ENCODE results near the gene UTS2B.

The UTS2B gene

DNA sequence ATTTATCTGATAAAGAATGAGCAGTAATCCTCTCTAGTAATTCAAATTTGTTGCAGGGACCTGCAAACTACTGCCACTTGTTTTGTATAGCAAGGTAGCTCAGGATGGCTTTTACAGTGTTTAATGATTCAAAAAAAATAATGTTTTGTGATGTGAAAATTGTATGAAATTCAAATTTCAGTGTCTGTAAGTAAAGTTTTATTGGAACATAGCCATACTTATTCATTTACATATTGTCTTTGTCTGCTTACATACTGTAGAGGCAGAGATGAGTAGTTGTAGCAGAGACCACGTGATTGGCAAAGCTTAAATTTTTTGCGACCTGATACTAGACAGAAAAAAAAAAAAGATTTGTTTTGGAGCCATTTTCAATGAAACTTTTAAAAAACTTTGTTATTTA lies 6.5 kb upstream of the UTS2B start:
- Histone ChIP-seq H3K9ac (ENCODE audit: low read length) (no peak overlapping the region), H3K27ac (ENCODE audit: low read depth, low read length) (no peak overlapping the region), H3K4me3 (ENCODE audit: low read depth in 1 of 2, low read length in 2 of 2) (no peak overlapping the region), H3K36me3 (ENCODE audit: insufficient read depth, low read length) (no peaks in the 10 kb centered on the region), H3K9me3 (ENCODE audit: low read length) (no peaks in the 10 kb centered on the region), H3K27me3 (ENCODE audit: control insufficient read depth in 1 of 2, insufficient read depth in 2 of 2, low read length in 2 of 2) (no peaks in the 10 kb centered on the region), H3K4me1 (ENCODE audit: insufficient read depth, low read length) (peaks cover 62% of the 10 kb centered on the region)

- H3K9ac ChIP-seq (ENCODE audit: low read length) = no peak overlapping the region
- no peaks in the 10 kb centered on the region for H3K9me3 ChIP-seq (ENCODE audit: low read length)
- no peaks in the 10 kb centered on the region for H3K36me3 ChIP-seq (ENCODE audit: insufficient read depth, low read length)
- H3K4me3 ChIP-seq (ENCODE audit: low read depth in 1 of 2, low read length in 2 of 2) = no peak overlapping the region
- H3K4me1 ChIP-seq (ENCODE audit: insufficient read depth, low read length) = peaks cover 50% of the 10 kb centered on the region
- no peak overlapping the region for H3K27ac ChIP-seq (ENCODE audit: low read depth, low read length)
- no peaks in the 10 kb centered on the region for H3K27me3 ChIP-seq (ENCODE audit: control insufficient read depth in 1 of 2, insufficient read depth in 2 of 2, low read length in 2 of 2)
Observed at GRCh38 chr3:191334346-191334893, 4.1 kb upstream of the UTS2B start.

DNA sequence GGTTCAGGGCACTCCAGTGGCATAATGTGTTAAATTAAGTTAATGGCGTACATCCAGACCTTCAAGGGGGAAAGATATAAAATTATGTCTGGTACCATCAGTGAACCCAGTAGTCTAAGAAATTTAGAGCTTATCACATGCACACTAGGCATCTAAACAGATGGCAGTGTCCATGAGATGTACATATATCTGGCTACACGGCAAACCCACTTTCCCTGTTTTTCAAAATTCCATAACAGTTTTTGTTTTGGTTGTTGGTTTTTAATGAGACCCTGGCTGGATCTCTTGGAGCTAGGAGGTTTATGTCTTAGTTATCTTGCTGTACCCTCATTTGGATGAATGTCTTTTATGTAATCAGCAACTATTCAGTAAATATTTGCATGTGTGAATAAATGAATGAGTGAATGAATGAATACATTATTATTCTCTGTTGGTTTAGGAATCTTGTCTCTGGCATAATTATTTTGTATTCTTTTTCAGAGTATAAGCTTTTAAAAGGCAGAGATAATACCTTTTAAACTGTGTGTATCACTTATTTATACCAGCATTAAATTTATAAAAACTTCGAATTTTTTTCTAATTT lies 3.1 kb upstream of the UTS2B start:
- Histone ChIP-seq H3K27me3 (ENCODE audit: control insufficient read depth in 1 of 2, insufficient read depth in 2 of 2, low read length in 2 of 2) (no peaks in the 10 kb centered on the region), H3K4me1 (ENCODE audit: insufficient read depth, low read length) (peaks cover 42% of the 10 kb centered on the region), H3K4me3 (ENCODE audit: low read depth in 1 of 2, low read length in 2 of 2) (no peak overlapping the region), H3K9me3 (ENCODE audit: low read length) (no peaks in the 10 kb centered on the region), H3K36me3 (ENCODE audit: insufficient read depth, low read length) (no peaks in the 10 kb centered on the region), H3K9ac (ENCODE audit: low read length) (no peak overlapping the region), H3K27ac (ENCODE audit: low read depth, low read length) (no peak overlapping the region)

DNA sequence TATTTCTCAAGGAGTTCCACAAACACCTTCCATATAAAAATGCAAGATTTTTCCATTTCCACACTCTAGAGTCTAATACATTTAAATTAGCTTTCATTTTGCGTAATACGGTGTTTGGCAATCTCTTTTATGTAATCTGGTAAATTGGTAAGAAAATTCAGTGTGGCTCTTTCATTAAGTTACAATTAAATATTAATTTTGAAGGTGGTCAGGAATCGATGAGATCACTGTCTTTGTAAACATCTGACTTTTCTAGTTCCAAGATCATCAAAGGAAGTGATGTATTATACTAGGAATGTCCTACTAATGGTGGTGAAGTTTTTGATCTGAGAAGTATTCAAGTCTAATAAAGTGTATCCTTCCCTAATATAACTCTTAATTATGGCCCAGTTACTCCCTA lies 1.1 kb upstream of the UTS2B start:
- Histone ChIP-seq H3K4me3 (ENCODE audit: low read depth in 1 of 2, low read length in 2 of 2) (peak overlapping the region in 1 of 2 donors; percentile 84), H3K27me3 (ENCODE audit: control insufficient read depth in 1 of 2, insufficient read depth in 2 of 2, low read length in 2 of 2) (no peaks in the 10 kb centered on the region), H3K4me1 (ENCODE audit: insufficient read depth, low read length) (peaks cover 28% of the 10 kb centered on the region), H3K27ac (ENCODE audit: low read depth, low read length) (peak overlapping the region; percentile 87), H3K36me3 (ENCODE audit: insufficient read depth, low read length) (no peaks in the 10 kb centered on the region), H3K9ac (ENCODE audit: low read length) (no peak overlapping the region), H3K9me3 (ENCODE audit: low read length) (no peaks in the 10 kb centered on the region)

DNA sequence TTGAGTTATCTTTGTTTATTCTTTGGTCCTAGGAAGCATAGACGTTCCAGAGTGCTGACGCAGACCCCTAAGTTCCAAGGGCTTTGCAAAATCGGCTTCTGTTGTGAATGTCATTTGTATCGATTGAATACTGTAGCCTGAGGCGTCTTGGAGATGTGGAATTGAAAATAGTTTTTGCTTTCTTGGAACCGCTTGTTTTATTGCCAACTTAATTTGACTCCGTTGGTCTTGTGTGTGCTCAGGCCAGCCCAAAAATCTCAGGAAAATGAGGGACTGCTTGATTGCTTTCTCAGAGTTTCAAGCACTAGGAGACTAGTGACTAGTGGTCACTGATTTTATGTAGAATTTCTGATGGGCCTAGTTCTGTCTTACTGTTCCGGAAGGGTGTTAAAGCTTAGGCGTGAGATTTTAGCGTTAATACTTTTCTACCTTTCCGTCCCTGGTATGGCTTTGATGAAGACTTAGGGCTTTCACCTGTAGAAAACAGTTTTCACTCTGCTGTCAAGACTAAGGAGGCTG lies 263 bp upstream of the UTS2B start:
- Histone ChIP-seq H3K4me1 (ENCODE audit: insufficient read depth, low read length) (peaks cover 25% of the 10 kb centered on the region), H3K9me3 (ENCODE audit: low read length) (no peaks in the 10 kb centered on the region), H3K27ac (ENCODE audit: low read depth, low read length) (peak overlapping the region; percentile 87), H3K27me3 (ENCODE audit: control insufficient read depth in 1 of 2, insufficient read depth in 2 of 2, low read length in 2 of 2) (no peaks in the 10 kb centered on the region), H3K9ac (ENCODE audit: low read length) (peak overlapping the region; percentile 89), H3K36me3 (ENCODE audit: insufficient read depth, low read length) (no peaks in the 10 kb centered on the region), H3K4me3 (ENCODE audit: low read depth in 1 of 2, low read length in 2 of 2) (peak overlapping the region; percentile 84 to 89)

GRCh38 chr3:191328962-191329653 lies 1.2 kb downstream of the UTS2B start, which contains the start of gene CCDC50:
Gene CCDC50 (plus strand): TSS chr3:191329394. CDS start chr3:191329675, 281 bp downstream.
- Histone ChIP-seq H3K27ac (ENCODE audit: low read depth, low read length) (peak within 1 kb of the TSS; percentile 87), H3K27me3 (ENCODE audit: control insufficient read depth in 1 of 2, insufficient read depth in 2 of 2, low read length in 2 of 2) (no peaks in the 10 kb centered on the region)

DNA sequence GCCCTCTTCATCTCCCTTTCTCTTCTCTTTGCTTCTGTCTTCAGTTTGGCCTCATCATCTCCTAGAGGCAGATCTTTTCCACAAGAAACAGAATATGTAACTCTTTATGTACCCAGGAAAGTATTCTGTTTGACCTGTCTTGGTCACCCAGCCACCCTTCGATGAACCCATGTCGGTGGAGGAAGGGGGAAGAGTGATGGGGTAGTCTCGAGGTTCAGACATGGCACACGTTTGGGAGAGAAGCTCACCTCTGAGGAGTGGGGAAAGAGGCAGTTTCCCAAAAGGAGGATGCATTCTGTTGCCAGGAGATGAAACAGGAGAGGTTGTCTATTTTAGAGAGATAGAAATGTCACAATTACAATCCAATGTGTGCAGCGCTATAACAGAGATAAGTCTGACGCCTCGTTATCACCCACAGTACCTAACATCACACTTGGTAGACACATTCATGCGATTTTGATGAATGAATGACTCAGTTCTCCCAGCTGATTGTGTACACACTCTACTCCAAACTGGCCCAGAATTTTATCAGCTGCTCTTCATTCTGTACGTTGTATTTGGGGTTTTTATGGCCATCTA lies 1.9 kb downstream of the UTS2B start:
- Histone ChIP-seq H3K9ac (ENCODE audit: low read length) (peak overlapping the region; percentile 60), H3K27me3 (ENCODE audit: control insufficient read depth in 1 of 2, insufficient read depth in 2 of 2, low read length in 2 of 2) (no peaks in the 10 kb centered on the region), H3K27ac (ENCODE audit: low read depth, low read length) (peak overlapping the region; percentile 87), H3K9me3 (ENCODE audit: low read length) (no peaks in the 10 kb centered on the region), H3K4me1 (ENCODE audit: insufficient read depth, low read length) (peaks cover 24% of the 10 kb centered on the region), H3K36me3 (ENCODE audit: insufficient read depth, low read length) (no peaks in the 10 kb centered on the region), H3K4me3 (ENCODE audit: low read depth in 1 of 2, low read length in 2 of 2) (peak overlapping the region in 1 of 2 donors; percentile 84)

More at GRCh38 chr3:191328962-191329653, 1.2 kb downstream of the UTS2B start, which contains the start of gene CCDC50:
- Histone ChIP-seq H3K9me3 (ENCODE audit: low read length) (no peaks in the 10 kb centered on the region), H3K9ac (ENCODE audit: low read length) (peak within 1 kb of the TSS; percentile 89), H3K4me3 (ENCODE audit: low read depth in 1 of 2, low read length in 2 of 2) (peak within 1 kb of the TSS; percentile 84 to 89), H3K36me3 (ENCODE audit: insufficient read depth, low read length) (no peaks in the 10 kb centered on the region), H3K4me1 (ENCODE audit: insufficient read depth, low read length) (peaks cover 25% of the 10 kb centered on the region)

DNA sequence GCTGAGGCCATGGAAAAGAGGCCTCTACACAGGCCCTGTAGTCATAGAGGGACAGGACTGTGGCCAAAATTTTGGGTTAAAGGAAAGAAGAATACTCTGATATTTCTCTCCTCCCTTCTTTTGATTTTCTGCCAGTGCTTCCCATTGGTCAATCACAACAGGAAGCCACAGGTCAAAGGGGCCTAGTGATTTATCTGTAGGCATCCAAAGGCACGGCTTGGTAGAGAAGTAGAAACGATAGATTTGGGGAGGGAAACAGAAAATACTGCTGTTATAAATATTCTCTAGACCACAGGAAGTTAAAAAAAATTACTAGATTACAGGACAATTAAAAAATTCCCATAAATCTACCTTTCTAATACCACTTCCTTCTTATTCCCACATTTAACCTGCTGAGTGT lies 2.8 kb downstream of the UTS2B start:
- Histone ChIP-seq H3K4me3 (ENCODE audit: low read depth in 1 of 2, low read length in 2 of 2) (no peak overlapping the region), H3K9ac (ENCODE audit: low read length) (no peak overlapping the region), H3K36me3 (ENCODE audit: insufficient read depth, low read length) (no peaks in the 10 kb centered on the region), H3K27ac (ENCODE audit: low read depth, low read length) (no peak overlapping the region), H3K27me3 (ENCODE audit: control insufficient read depth in 1 of 2, insufficient read depth in 2 of 2, low read length in 2 of 2) (no peaks in the 10 kb centered on the region), H3K9me3 (ENCODE audit: low read length) (no peaks in the 10 kb centered on the region), H3K4me1 (ENCODE audit: insufficient read depth, low read length) (peaks cover 15% of the 10 kb centered on the region)

DNA sequence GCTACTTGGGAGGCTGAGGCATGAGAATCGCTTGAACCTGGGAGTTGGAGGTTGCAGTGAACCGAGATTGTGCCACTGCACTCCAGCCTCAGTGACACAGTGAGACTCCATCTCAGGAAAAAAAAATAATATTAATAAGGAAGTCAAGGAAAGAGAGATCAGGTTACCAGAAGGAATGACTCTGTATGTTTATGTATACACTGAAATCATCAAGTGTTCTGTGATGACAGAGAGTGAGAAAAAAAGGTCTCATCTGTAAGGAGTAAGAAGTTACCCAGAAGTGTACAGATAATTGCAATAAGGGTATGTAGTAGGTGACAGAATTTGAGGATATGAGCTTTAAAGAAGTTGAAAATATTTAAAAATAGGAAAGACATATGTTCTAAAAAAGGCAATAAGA lies 5.4 kb downstream of the UTS2B start:
- H3K4me1 ChIP-seq (ENCODE audit: insufficient read depth, low read length) = no peaks in the 10 kb centered on the region
- no peak overlapping the region for H3K27ac ChIP-seq (ENCODE audit: low read depth, low read length)
- H3K4me3 ChIP-seq (ENCODE audit: low read depth in 1 of 2, low read length in 2 of 2) = no peak overlapping the region
- no peaks in the 10 kb centered on the region for H3K36me3 ChIP-seq (ENCODE audit: insufficient read depth, low read length)
- no peaks in the 10 kb centered on the region for H3K27me3 ChIP-seq (ENCODE audit: control insufficient read depth in 1 of 2, insufficient read depth in 2 of 2, low read length in 2 of 2)
- H3K9me3 ChIP-seq (ENCODE audit: low read length) = no peaks in the 10 kb centered on the region
- H3K9ac ChIP-seq (ENCODE audit: low read length) = no peak overlapping the region

DNA sequence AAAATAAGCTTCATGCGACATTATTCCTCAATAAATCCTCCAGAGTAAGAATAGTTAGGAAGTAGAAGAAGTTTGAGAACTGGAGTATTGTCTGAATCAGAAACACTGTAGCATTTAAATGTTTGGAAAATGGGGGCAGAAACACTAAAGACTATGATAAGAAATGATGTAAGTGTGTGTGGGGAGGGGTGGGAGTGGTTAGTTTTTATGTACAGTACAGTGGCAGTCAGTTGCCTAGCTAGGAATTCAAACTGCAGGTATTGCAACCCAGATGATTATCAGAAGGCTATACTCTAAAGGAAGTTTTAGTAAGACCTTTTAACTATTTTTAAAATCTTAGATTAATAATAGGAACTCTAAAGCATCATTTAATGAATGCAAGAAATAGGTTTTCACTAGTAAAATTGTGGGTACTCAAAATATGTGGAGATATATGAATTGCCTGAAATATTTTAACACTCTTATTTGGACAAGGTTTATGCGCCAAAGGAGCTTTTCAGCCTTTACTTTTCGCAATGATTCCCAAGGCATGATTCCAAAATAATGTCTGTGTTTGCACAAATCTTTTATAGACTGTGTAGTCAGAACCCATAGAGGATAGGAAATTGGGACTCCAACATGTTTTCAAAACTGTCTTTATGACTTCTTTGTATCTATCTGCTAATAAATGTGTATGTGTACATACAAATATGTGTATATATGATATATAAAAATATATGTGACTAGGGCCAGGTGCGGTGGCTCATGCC lies 9.1 kb downstream of the UTS2B start:
- Histone ChIP-seq H3K9ac (ENCODE audit: low read length) (no peak overlapping the region), H3K27ac (ENCODE audit: low read depth, low read length) (no peak overlapping the region), H3K36me3 (ENCODE audit: insufficient read depth, low read length) (no peaks in the 10 kb centered on the region), H3K9me3 (ENCODE audit: low read length) (no peaks in the 10 kb centered on the region), H3K4me1 (ENCODE audit: insufficient read depth, low read length) (no peaks in the 10 kb centered on the region), H3K4me3 (ENCODE audit: low read depth in 1 of 2, low read length in 2 of 2) (no peak overlapping the region), H3K27me3 (ENCODE audit: control insufficient read depth in 1 of 2, insufficient read depth in 2 of 2, low read length in 2 of 2) (no peaks in the 10 kb centered on the region)

- H3K27ac ChIP-seq (ENCODE audit: low read depth, low read length) = no peak overlapping the region
Observed at GRCh38 chr3:191320316-191320715, 10.0 kb downstream of the UTS2B start.

More at GRCh38 chr3:191320316-191320715, 10.0 kb downstream of the UTS2B start:
- no peaks in the 10 kb centered on the region for H3K27me3 ChIP-seq (ENCODE audit: control insufficient read depth in 1 of 2, insufficient read depth in 2 of 2, low read length in 2 of 2)
- no peak overlapping the region for H3K9ac ChIP-seq (ENCODE audit: low read length)
- no peaks in the 10 kb centered on the region for H3K4me1 ChIP-seq (ENCODE audit: insufficient read depth, low read length)
- no peaks in the 10 kb centered on the region for H3K9me3 ChIP-seq (ENCODE audit: low read length)
- H3K4me3 ChIP-seq (ENCODE audit: low read depth in 1 of 2, low read length in 2 of 2) = no peak overlapping the region
- H3K36me3 ChIP-seq (ENCODE audit: insufficient read depth, low read length) = no peaks in the 10 kb centered on the region

Measured in muscle layer of colon (tissue), 2 donors.